ENCODE measurements around the gene SPEG.
"Not testable (repeated sequence)": the region's sequence is repeated elsewhere in the genome, so short reads cannot be mapped to it uniquely, and the experiment has no call there.

Gene SPEG

GRCh38 chr2:219398721-219399363 lies 35.8 kb upstream of the SPEG start:
- H3K27me3 Mint-ChIP-seq, result peaks cover 21 to 22% of the 10 kb centered on the region in 2 donors
- peaks cover 0 to 4% of the 10 kb centered on the region in 2 donors for H3K4me1 Mint-ChIP-seq (ENCODE audit: low read depth in 2 of 2)
- H3K36me3 Mint-ChIP-seq (ENCODE audit: insufficient read depth), result peaks cover 2% of the 10 kb centered on the region
- no peaks in the 10 kb centered on the region for H3K9me3 Mint-ChIP-seq
- no peak overlapping the region for H3K4me3 Mint-ChIP-seq
- H3K27ac Mint-ChIP-seq, result no peak overlapping the region
- ATAC-seq (replicated peaks), result no peak
- DNase-seq, result no peak

- Mint-ChIP-seq H3K27me3 (peaks cover 19 to 32% of the 10 kb centered on the region in 2 donors), H3K4me3 (no peak overlapping the region), H3K4me1 (ENCODE audit: low read depth in 2 of 2) (peaks cover 0 to 4% of the 10 kb centered on the region in 2 donors), H3K36me3 (ENCODE audit: insufficient read depth) (peaks cover 2% of the 10 kb centered on the region), H3K27ac (no peak overlapping the region), H3K9me3 (no peaks in the 10 kb centered on the region)
- DNase-seq, result no peak
- ATAC-seq (replicated peaks), result no peak
Measured at GRCh38 chr2:219399716-219400478, 34.7 kb upstream of the SPEG start.

- H3K27ac Mint-ChIP-seq, result no peak overlapping the region
- peaks cover 0 to 4% of the 10 kb centered on the region in 2 donors for H3K4me1 Mint-ChIP-seq (ENCODE audit: low read depth in 2 of 2)
- peaks cover 2% of the 10 kb centered on the region for H3K36me3 Mint-ChIP-seq (ENCODE audit: insufficient read depth)
- H3K9me3 Mint-ChIP-seq, result no peaks in the 10 kb centered on the region
- peaks cover 19 to 37% of the 10 kb centered on the region in 2 donors for H3K27me3 Mint-ChIP-seq
- no peak for ATAC-seq (replicated peaks)
- H3K4me3 Mint-ChIP-seq, result no peak overlapping the region
- no peak for DNase-seq
Measured at GRCh38 chr2:219400562-219400961, 34.1 kb upstream of the SPEG start.

- ATAC-seq (replicated peaks) (no peak), DNase-seq (no peak)
- H3K4me3 Mint-ChIP-seq, result no peak overlapping the region
- H3K27ac Mint-ChIP-seq, result no peak overlapping the region
- peaks cover 2% of the 10 kb centered on the region for H3K36me3 Mint-ChIP-seq (ENCODE audit: insufficient read depth)
- peaks cover 0 to 4% of the 10 kb centered on the region in 2 donors for H3K4me1 Mint-ChIP-seq (ENCODE audit: low read depth in 2 of 2)
- no peaks in the 10 kb centered on the region for H3K9me3 Mint-ChIP-seq
- H3K27me3 Mint-ChIP-seq, result peaks cover 19 to 37% of the 10 kb centered on the region in 2 donors
Measured at GRCh38 chr2:219401606-219402005, 33.0 kb upstream of the SPEG start.

- DNase-seq, result peak; percentile 43 to 54 (median 51)
- H3K27me3 Mint-ChIP-seq, result peaks cover 20 to 39% of the 10 kb centered on the region in 2 donors
- H3K9me3 Mint-ChIP-seq, result no peaks in the 10 kb centered on the region
Measured at GRCh38 chr2:219402665-219403515, 31.8 kb upstream of the SPEG start.

GRCh38 chr2:219403861-219404260 lies 30.8 kb upstream of the SPEG start:
- H3K27me3 Mint-ChIP-seq, result peaks cover 26 to 49% of the 10 kb centered on the region in 2 donors
- DNase-seq (no peak), ATAC-seq (replicated peaks) (no peak)
- no peak overlapping the region for H3K4me3 Mint-ChIP-seq
- no peak overlapping the region for H3K27ac Mint-ChIP-seq
- peaks cover 2% of the 10 kb centered on the region for H3K36me3 Mint-ChIP-seq (ENCODE audit: insufficient read depth)
- no peaks in the 10 kb centered on the region for H3K9me3 Mint-ChIP-seq
- H3K4me1 Mint-ChIP-seq (ENCODE audit: low read depth in 2 of 2), result no peaks in the 10 kb centered on the region

More at GRCh38 chr2:219402665-219403515, 31.8 kb upstream of the SPEG start:
- Mint-ChIP-seq H3K4me1 (ENCODE audit: low read depth in 2 of 2) (no peaks in the 10 kb centered on the region), H3K4me3 (no peak overlapping the region), H3K36me3 (ENCODE audit: insufficient read depth) (peaks cover 2% of the 10 kb centered on the region), H3K27ac (no peak overlapping the region)
- peak; percentile 93 for ATAC-seq (replicated peaks)

GRCh38 chr2:219404291-219404910 lies 30.2 kb upstream of the SPEG start:
- peaks cover 2% of the 10 kb centered on the region for H3K36me3 Mint-ChIP-seq (ENCODE audit: insufficient read depth)
- no peak overlapping the region for H3K27ac Mint-ChIP-seq
- no peak for DNase-seq
- H3K4me3 Mint-ChIP-seq, result no peak overlapping the region
- no peaks in the 10 kb centered on the region for H3K9me3 Mint-ChIP-seq
- peaks cover 26 to 54% of the 10 kb centered on the region in 2 donors for H3K27me3 Mint-ChIP-seq
- H3K4me1 Mint-ChIP-seq (ENCODE audit: low read depth in 2 of 2), result no peaks in the 10 kb centered on the region
- no peak for ATAC-seq (replicated peaks)

GRCh38 chr2:219404954-219405353 lies 29.7 kb upstream of the SPEG start:
- DNase-seq, result no peak
- Mint-ChIP-seq H3K27me3 (peaks cover 26 to 60% of the 10 kb centered on the region in 2 donors), H3K9me3 (no peaks in the 10 kb centered on the region), H3K36me3 (ENCODE audit: insufficient read depth) (peaks cover 2% of the 10 kb centered on the region), H3K4me1 (ENCODE audit: low read depth in 2 of 2) (no peaks in the 10 kb centered on the region), H3K4me3 (no peak overlapping the region), H3K27ac (no peak overlapping the region)
- ATAC-seq (replicated peaks), result no peak

- Mint-ChIP-seq H3K27me3 (peaks cover 26 to 64% of the 10 kb centered on the region in 2 donors), H3K36me3 (ENCODE audit: insufficient read depth) (no peaks in the 10 kb centered on the region), H3K27ac (no peak overlapping the region), H3K9me3 (no peaks in the 10 kb centered on the region), H3K4me1 (ENCODE audit: low read depth in 2 of 2) (no peaks in the 10 kb centered on the region), H3K4me3 (no peak overlapping the region)
- DNase-seq, result no peak
- no peak for ATAC-seq (replicated peaks)
Measured at GRCh38 chr2:219405451-219405850, 29.2 kb upstream of the SPEG start.

GRCh38 chr2:219405958-219406860 lies 28.4 kb upstream of the SPEG start:
- no peaks in the 10 kb centered on the region for H3K4me1 Mint-ChIP-seq (ENCODE audit: low read depth in 2 of 2)
- no peak overlapping the region for H3K4me3 Mint-ChIP-seq
- H3K27me3 Mint-ChIP-seq, result peaks cover 27 to 66% of the 10 kb centered on the region in 2 donors
- H3K36me3 Mint-ChIP-seq (ENCODE audit: insufficient read depth), result no peaks in the 10 kb centered on the region
- ATAC-seq (replicated peaks) (no peak), DNase-seq (no peak)
- H3K9me3 Mint-ChIP-seq, result no peaks in the 10 kb centered on the region
- H3K27ac Mint-ChIP-seq, result peak overlapping the region in 1 of 2 donors; percentile 9

- ATAC-seq (replicated peaks) (no peak), DNase-seq (no peak)
- Mint-ChIP-seq H3K27me3 (peaks cover 33 to 69% of the 10 kb centered on the region in 2 donors), H3K4me3 (no peak overlapping the region), H3K36me3 (ENCODE audit: insufficient read depth) (no peaks in the 10 kb centered on the region), H3K27ac (peak overlapping the region in 1 of 2 donors; percentile 9), H3K4me1 (ENCODE audit: low read depth in 2 of 2) (no peaks in the 10 kb centered on the region), H3K9me3 (no peaks in the 10 kb centered on the region)
Measured at GRCh38 chr2:219406861-219407230, 27.8 kb upstream of the SPEG start.

GRCh38 chr2:219407343-219407742 lies 27.3 kb upstream of the SPEG start:
- not testable (repeated sequence) for ATAC-seq (replicated peaks); H3K36me3 Mint-ChIP-seq (ENCODE audit: insufficient read depth); H3K4me1 Mint-ChIP-seq (ENCODE audit: low read depth in 2 of 2); DNase-seq; H3K9me3 Mint-ChIP-seq; H3K4me3 Mint-ChIP-seq
- peaks cover 31 to 69% of the 10 kb centered on the region in 2 donors for H3K27me3 Mint-ChIP-seq
- H3K27ac Mint-ChIP-seq, result peak overlapping the region in 1 of 2 donors; percentile 9

Measured in effector memory CD8-positive, alpha-beta T cell (primary cell).